ENCODE results near the gene EREG. TPM values are rescaled to one million over a fixed set of nuclear protein-coding genes. Genes with fewer than 3 reads are reported as not detected.

The EREG gene
- polyA plus RNA-seq, 1 experiment, result 0.40 TPM

- ChIA-PET CTCF (interaction anchor here (0.9 to 8.5 kb wide), 3 partner anchors 10 to 356 kb away, joined by 3 to 175 read pairs (median 4); no protein-coding TSS in a partner anchor), POLR2A (no interaction called here)
- no peak for TF ChIP-seq CTCF (IDR thresholded peaks at IDR 0.05; ENCODE audit: insufficient read depth, low read depth, low read length)
- H3K4me3 ChIP-seq (ENCODE audit: low read depth, low read length), result no peak overlapping the region
- H3K36me3 ChIP-seq (ENCODE audit: control insufficient read depth, insufficient read depth, low read length), result no peaks in the 10 kb centered on the region
- DNase-seq (ENCODE audit: low read depth), result no peak
- H3K27me3 ChIP-seq (ENCODE audit: control insufficient read depth, insufficient read depth, low read length), result 0 out of 2 replicates have a peak, but pooled peaks cover 1% of the 10 kb centered on the region
Measured at GRCh38 chr4:74318276-74318675, 46.7 kb upstream of the EREG start.

GRCh38 chr4:74319470-74319869, 45.5 kb upstream of the EREG start:
- DNase-seq (ENCODE audit: low read depth), result no peak
- 0 out of 2 replicates have a peak, but pooled peaks cover 1% of the 10 kb centered on the region for H3K27me3 ChIP-seq (ENCODE audit: control insufficient read depth, insufficient read depth, low read length)
- POLR2A ChIA-PET, result no interaction called here
- CTCF ChIA-PET, result interaction anchor here (0.6 to 8.5 kb wide), 16 partner anchors 7 to 554 kb away, joined by 3 to 175 read pairs (median 6); no protein-coding TSS in a partner anchor
- H3K36me3 ChIP-seq (ENCODE audit: control insufficient read depth, insufficient read depth, low read length), result no peaks in the 10 kb centered on the region
- H3K4me3 ChIP-seq (ENCODE audit: low read depth, low read length), result no peak overlapping the region
- no peak for TF ChIP-seq CTCF (IDR thresholded peaks at IDR 0.05; ENCODE audit: insufficient read depth, low read depth, low read length)

GRCh38 chr4:74320559-74321118, 44.3 kb upstream of the EREG start:
- no peak for DNase-seq (ENCODE audit: low read depth)
- peak; percentile 61 for TF ChIP-seq CTCF (IDR thresholded peaks at IDR 0.05; ENCODE audit: insufficient read depth, low read depth, low read length)
- no peak overlapping the region for H3K4me3 ChIP-seq (ENCODE audit: low read depth, low read length)
- ChIA-PET POLR2A (no interaction called here), CTCF (interaction anchor here (0.6 to 8.5 kb wide), 34 partner anchors 8 to 1527 kb away, joined by 3 to 175 read pairs (median 4); partner anchors contain the start of genes AREG and EPGN)
- H3K27me3 ChIP-seq (ENCODE audit: control insufficient read depth, insufficient read depth, low read length), result 0 out of 2 replicates have a peak, but pooled peaks cover 1% of the 10 kb centered on the region
- H3K36me3 ChIP-seq (ENCODE audit: control insufficient read depth, insufficient read depth, low read length), result no peaks in the 10 kb centered on the region

- CTCF ChIA-PET, result interaction anchor here (8.5 kb wide), 1 partner anchor 352 kb away, joined by 175 read pairs; no protein-coding TSS in a partner anchor
- no peaks in the 10 kb centered on the region for H3K36me3 ChIP-seq (ENCODE audit: control insufficient read depth, insufficient read depth, low read length)
- POLR2A ChIA-PET, result no interaction called here
- H3K27me3 ChIP-seq (ENCODE audit: control insufficient read depth, insufficient read depth, low read length), result 0 out of 2 replicates have a peak, but pooled peaks cover 1% of the 10 kb centered on the region
- no peak overlapping the region for H3K4me3 ChIP-seq (ENCODE audit: low read depth, low read length)
- no peak for DNase-seq (ENCODE audit: low read depth)
- TF ChIP-seq CTCF (IDR thresholded peaks at IDR 0.05; ENCODE audit: insufficient read depth, low read depth, low read length), result no peak
Measured at GRCh38 chr4:74322301-74322700, 42.6 kb upstream of the EREG start.

GRCh38 chr4:74323663-74324062, 41.3 kb upstream of the EREG start:
- no peak overlapping the region for H3K4me3 ChIP-seq (ENCODE audit: low read depth, low read length)
- ChIA-PET POLR2A (no interaction called here), CTCF (interaction anchor here (8.5 kb wide), 1 partner anchor 350 kb away, joined by 175 read pairs; no protein-coding TSS in a partner anchor)
- H3K36me3 ChIP-seq (ENCODE audit: control insufficient read depth, insufficient read depth, low read length), result no peaks in the 10 kb centered on the region
- TF ChIP-seq CTCF (IDR thresholded peaks at IDR 0.05; ENCODE audit: insufficient read depth, low read depth, low read length), result no peak
- DNase-seq (ENCODE audit: low read depth), result no peak
- 0 out of 2 replicates have a peak, but pooled peaks cover 1% of the 10 kb centered on the region for H3K27me3 ChIP-seq (ENCODE audit: control insufficient read depth, insufficient read depth, low read length)
